Activated T-helper 2 cell treated with anti-CD3 and anti-CD28 coated beads, Interferon-gamma antibody, Interleukin-2, Interleukin-4, amounts not matched to agents 10 μg/mL and 5 μg/mL and 100 μg/mL, durations not matched to agents 14 hours and 24 hours and 36 hours (primary cell): ENCODE data around the gene BCL11A. TPM values are rescaled to one million over a fixed set of nuclear protein-coding genes. Genes with fewer than 3 reads are reported as not detected.

Source experiments
- DNase-seq: peaks from one replicate; pipeline ENCODE4 v3.0.0; 2021; ENCODE audit warnings: low spot score
- H3K27ac Mint-ChIP-seq: one replicate; pipeline ENCODE4 v1.8.0; 2021; ENCODE audit warnings: mixed read lengths
- H3K27me3 Mint-ChIP-seq: one replicate; pipeline ENCODE4 v1.8.0; 2021; ENCODE audit warnings: low read depth, mixed read lengths
- H3K36me3 Mint-ChIP-seq: one replicate; pipeline ENCODE4 v1.8.0; 2021; ENCODE audit warnings: low read depth, mixed read lengths
- H3K4me1 Mint-ChIP-seq: one replicate; pipeline ENCODE4 v1.8.0; 2021; ENCODE audit warnings: low read depth, mixed read lengths
- H3K4me3 Mint-ChIP-seq: one replicate; pipeline ENCODE4 v1.8.0; 2021; ENCODE audit warnings: low read depth, mild to moderate bottlenecking, moderate library complexity, mixed read lengths
- H3K9me3 Mint-ChIP-seq: one replicate; pipeline ENCODE4 v1.8.0; 2021; ENCODE audit warnings: mixed read lengths
- intact Hi-C: fragments of 100-400 bp; cut with micrococcal nuclease; formaldehyde crosslinking; loops from one replicate; pipeline ENCODE4 v1.15.1; 2023
- total RNA-seq: library from RNA; stranded (reverse); gene quantifications from 2 replicates; pipeline ENCODE4 v1.2.3, GENCODE V29; 2022

The BCL11A gene
- total RNA-seq, 1 donor from 2014 or later = 0.21 TPM

DNA sequence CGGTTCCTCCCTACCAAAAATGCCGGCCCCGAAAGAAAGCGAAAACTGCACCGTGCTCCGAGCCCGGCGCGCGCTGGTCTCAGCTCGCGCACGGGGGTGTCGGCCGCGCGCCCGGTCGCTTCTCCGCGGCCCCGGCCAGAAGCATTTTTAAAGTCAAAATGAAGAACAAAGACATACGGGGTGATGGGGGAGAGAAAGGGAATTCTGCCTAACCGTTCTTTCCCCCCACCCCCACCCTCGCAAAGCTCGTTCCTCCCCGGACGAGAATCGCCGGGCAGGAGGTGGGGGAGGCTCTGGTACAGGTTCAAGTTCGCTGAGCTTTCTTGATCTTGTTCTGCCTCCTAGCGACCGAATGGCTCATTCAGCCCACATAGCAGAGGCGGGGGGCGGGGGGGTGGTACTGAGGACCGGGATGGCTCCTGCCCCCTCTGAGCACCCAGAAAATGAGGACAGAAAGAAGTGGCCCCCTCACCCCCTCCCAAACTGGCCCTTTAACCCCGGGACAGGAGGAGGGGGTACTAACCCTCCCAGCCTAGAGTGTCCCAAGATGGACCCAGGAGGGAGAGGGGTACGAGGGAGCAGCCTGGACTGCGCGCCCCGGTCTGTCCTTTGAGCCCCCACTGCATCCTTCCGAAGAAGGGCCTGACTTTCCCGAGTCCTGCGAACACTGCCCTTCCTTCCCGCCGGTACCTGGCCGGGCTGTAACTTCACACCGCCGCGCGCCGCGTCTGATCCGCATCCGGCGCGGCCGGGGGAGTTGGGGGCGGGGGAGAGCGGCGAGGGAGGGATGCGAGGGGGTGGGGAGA lies 3.1 kb downstream of the BCL11A start:
- H3K4me1 Mint-ChIP-seq = peaks cover 21% of the 10 kb centered on the region
- H3K27me3 Mint-ChIP-seq = peaks cover 71% of the 10 kb centered on the region
- intact Hi-C loops = loop anchor here (5.0 to 10.0 kb wide), 2 partner anchors 1248 to 1526 kb away; no protein-coding TSS in a partner anchor
- no peaks in the 10 kb centered on the region for H3K36me3 Mint-ChIP-seq
- DNase-seq = no peak
- peak overlapping the region; percentile 80 for H3K4me3 Mint-ChIP-seq
- H3K27ac Mint-ChIP-seq = no peak overlapping the region
- H3K9me3 Mint-ChIP-seq = no peaks in the 10 kb centered on the region

DNA sequence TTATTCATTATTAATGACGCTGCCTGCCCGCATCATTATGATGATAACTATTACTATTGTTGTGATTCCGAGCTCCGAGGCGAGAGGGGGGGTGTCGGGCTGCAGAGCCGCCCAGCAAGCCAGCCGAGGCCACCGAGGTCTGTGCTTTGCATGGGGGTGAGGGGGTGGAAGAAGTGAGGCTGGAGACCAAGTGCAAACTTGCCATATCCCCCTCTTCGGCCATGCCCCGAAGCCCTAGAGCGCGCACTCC lies 3.6 kb downstream of the BCL11A start:
- Mint-ChIP-seq H3K9me3 (no peaks in the 10 kb centered on the region), H3K4me1 (peaks cover 17% of the 10 kb centered on the region)

DNA sequence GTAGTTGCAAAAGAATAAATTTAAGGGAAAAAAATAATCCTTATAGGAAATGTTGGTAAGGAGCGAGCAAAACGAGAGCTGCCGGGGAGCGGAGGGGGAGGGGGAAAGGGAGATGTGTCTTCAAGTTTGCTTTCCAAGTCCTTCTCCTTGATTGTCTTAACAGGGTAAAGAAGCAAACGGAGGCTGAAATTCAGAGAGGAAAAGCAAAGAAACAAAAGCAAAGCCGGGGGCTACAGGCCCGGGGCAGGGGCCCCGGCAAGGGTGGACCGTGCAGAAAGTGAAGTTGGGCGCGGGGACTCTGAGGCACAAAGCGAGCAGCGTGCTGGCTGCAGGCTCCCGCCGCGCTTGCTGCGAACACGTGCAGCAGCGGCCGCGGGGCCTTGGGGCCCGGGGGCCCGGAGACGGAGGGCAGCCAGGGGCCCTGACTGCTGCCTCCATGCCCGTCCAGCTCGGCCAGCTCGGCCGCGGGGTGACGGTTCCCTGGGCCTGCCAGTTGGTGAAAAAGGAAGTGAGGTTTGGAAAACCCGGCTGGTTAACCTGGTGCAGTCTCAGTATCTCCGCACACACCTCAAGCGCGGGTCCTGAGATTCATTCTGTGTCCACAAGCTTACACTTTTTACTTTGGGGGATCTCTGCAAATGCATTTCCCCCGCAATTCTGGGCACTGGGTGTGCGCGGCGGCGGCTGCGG lies 4.1 kb downstream of the BCL11A start:
- intact Hi-C loops = no loop called here
- Mint-ChIP-seq H3K27ac (no peak overlapping the region), H3K27me3 (peaks cover 76% of the 10 kb centered on the region), H3K4me3 (peak overlapping the region; percentile 80), H3K9me3 (no peaks in the 10 kb centered on the region), H3K4me1 (peaks cover 17% of the 10 kb centered on the region), H3K36me3 (no peaks in the 10 kb centered on the region)
- DNase-seq = no peak

More for the DNA sequence above, 3.6 kb downstream of the BCL11A start:
- peaks cover 71% of the 10 kb centered on the region for H3K27me3 Mint-ChIP-seq
- intact Hi-C loops = loop anchor here (5.0 to 10.0 kb wide), 2 partner anchors 1248 to 1525 kb away; no protein-coding TSS in a partner anchor
- no peaks in the 10 kb centered on the region for H3K36me3 Mint-ChIP-seq
- no peak for DNase-seq
- H3K4me3 Mint-ChIP-seq = peak overlapping the region; percentile 80
- no peak overlapping the region for H3K27ac Mint-ChIP-seq

DNA sequence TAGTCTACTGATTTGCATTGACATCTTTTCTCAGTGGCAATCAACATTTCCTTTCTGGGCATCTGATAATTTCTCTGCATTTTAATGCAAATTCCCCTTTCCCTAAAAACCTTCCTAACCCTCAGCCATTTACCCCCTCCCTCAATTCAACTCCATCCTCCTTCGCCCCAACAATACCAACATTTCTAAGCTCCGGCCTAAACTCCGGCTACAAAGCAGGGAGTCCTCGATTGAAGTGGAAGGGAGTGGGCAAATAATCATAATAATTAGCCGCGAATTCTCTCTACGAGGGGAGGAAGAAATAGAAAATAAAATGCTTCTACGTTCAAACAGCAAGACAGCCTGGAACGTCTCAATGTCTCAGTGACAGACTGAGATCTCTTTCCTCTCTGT lies 4.6 kb downstream of the BCL11A start:
- intact Hi-C loops = no loop called here
- Mint-ChIP-seq H3K27ac (no peak overlapping the region), H3K9me3 (no peaks in the 10 kb centered on the region), H3K4me3 (peak overlapping the region; percentile 28), H3K36me3 (no peaks in the 10 kb centered on the region), H3K4me1 (peaks cover 17% of the 10 kb centered on the region), H3K27me3 (peaks cover 75% of the 10 kb centered on the region)
- no peak for DNase-seq

DNA sequence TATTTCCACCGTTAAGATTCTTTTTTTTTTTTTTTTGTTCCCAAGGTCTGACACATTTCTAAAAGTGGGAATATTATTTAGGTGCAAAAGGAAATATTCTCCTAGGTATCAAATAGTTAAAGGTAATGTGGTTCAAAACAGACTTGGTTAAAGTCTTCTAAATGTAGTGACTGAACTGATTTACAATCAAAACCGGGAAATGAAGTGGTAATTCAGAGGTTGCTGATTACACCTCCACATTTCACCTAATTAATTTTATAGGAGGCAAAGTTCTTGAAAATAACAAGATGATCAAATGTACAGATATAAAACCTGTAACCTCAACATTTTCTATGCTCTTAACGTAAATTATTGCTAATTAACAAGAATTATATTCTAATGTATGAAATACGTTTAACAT lies 5.1 kb downstream of the BCL11A start:
- no peak overlapping the region for H3K27ac Mint-ChIP-seq
- peaks cover 15% of the 10 kb centered on the region for H3K4me1 Mint-ChIP-seq
- peaks cover 73% of the 10 kb centered on the region for H3K27me3 Mint-ChIP-seq
- no peaks in the 10 kb centered on the region for H3K36me3 Mint-ChIP-seq
- DNase-seq = no peak
- H3K4me3 Mint-ChIP-seq = no peak overlapping the region
- intact Hi-C loops = no loop called here
- H3K9me3 Mint-ChIP-seq = no peaks in the 10 kb centered on the region

DNA sequence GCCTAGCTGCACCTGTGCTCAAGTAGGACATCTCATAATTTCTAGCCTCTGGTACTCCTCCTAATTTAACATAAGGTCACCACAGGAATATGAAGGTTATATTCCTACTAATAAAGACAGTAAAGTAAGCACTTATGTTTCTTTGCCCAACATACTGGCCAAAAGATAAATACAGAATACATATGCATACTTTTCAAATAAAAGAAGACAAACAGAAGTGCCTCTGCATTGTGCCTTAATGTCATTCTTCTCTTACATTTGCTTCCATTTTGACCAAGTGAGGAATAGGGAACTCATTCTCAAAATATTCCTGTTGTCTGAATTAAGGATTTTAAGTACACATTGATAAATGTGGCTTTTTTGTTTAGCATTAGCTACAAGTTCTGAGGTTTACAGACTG lies 5.6 kb downstream of the BCL11A start:
- DNase-seq = no peak
- H3K27me3 Mint-ChIP-seq = peaks cover 77% of the 10 kb centered on the region
- intact Hi-C loops = no loop called here
- H3K27ac Mint-ChIP-seq = no peak overlapping the region
- H3K9me3 Mint-ChIP-seq = no peaks in the 10 kb centered on the region
- H3K4me1 Mint-ChIP-seq = peaks cover 15% of the 10 kb centered on the region
- no peaks in the 10 kb centered on the region for H3K36me3 Mint-ChIP-seq
- H3K4me3 Mint-ChIP-seq = no peak overlapping the region

DNA sequence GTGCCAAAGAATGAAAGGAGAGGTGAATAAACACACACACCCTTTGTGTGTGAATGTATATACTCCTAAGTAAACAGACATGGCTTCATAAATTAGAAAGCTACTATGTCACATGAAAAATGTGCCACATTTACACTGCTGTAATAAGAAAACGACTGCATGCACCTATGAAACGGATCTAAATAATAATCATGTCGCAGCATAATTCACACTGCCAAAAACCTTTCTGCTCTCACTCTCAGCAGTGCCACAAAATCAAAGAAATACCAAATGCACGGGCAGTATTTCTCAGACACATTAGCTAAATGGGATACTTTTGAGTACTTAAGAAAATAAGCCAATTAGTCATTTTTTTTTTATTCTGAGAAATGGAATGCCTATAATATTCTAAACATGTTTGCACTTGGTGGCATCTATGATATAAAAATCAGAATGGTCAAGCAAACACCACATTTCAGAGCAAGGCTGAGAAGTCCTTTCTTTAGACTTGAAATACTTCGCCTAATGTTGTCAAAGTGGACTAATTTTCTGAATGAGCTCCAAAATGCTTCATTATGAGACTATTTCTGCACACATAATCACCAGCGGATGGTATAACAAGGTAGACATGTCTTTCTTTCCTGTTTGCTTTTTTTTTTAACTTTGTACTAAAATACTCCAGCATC lies 6.6 kb downstream of the BCL11A start:
- DNase-seq = no peak
- intact Hi-C loops = no loop called here
- Mint-ChIP-seq H3K4me1 (peaks cover 13% of the 10 kb centered on the region), H3K36me3 (no peaks in the 10 kb centered on the region), H3K9me3 (no peaks in the 10 kb centered on the region), H3K27ac (no peak overlapping the region), H3K4me3 (no peak overlapping the region), H3K27me3 (peaks cover 75% of the 10 kb centered on the region)

DNA sequence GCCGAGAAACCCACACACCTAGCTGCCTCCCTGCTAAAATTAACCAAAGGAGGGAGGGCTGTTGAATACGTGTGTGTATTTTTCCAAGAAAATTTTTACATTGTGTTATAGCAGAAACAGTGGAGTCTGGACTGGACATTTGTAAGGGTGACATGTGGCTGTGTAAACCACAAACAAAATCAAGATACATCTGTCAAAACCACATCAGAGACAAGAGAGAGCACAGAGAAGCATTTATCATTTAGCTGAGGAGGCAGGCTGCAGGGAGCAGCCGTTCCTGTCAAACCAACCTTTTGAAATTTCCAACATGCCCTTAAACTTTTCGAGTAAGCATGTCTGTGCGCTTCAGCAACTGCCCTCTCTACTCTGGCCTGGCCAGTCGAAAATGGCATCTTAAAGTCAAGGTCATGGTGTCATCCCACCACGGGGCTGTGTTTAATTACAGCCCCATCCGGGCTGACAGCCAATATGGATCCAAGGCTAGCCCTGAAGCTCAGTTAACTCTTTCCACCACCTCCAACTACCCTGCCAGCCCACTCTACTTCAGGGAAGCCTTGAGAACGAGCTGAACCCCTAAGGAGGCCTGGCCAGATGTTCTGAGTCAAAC lies 8.4 kb downstream of the BCL11A start:
- intact Hi-C loops = no loop called here
- Mint-ChIP-seq H3K4me1 (peaks cover 8% of the 10 kb centered on the region), H3K4me3 (no peak overlapping the region), H3K27ac (no peak overlapping the region), H3K9me3 (no peaks in the 10 kb centered on the region), H3K27me3 (peaks cover 77% of the 10 kb centered on the region), H3K36me3 (no peaks in the 10 kb centered on the region)
- DNase-seq = no peak

DNA sequence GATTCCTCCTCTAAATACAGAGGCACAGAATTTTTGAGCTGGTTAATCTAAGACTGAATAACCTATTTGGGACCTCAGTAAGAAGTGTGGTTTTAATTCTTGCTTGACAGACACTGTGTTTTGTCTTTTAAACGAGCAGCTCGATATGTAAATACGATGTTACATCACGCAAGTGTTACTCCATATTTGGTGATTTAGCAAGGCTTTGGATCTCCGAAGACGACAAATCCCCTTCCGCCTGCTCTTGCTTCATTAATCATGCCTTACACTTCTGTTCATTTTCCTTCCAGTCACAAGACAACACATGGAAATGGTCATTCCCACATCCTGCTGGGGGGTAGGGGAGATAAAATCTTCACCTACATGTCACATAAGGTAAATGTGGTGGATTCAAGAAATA lies 9.4 kb downstream of the BCL11A start:
- Mint-ChIP-seq H3K4me1 (peaks cover under 1% of the 10 kb centered on the region), H3K27ac (no peak overlapping the region), H3K36me3 (no peaks in the 10 kb centered on the region), H3K27me3 (peaks cover 70% of the 10 kb centered on the region), H3K4me3 (no peak overlapping the region), H3K9me3 (no peaks in the 10 kb centered on the region)
- intact Hi-C loops = no loop called here
- DNase-seq = no peak

DNA sequence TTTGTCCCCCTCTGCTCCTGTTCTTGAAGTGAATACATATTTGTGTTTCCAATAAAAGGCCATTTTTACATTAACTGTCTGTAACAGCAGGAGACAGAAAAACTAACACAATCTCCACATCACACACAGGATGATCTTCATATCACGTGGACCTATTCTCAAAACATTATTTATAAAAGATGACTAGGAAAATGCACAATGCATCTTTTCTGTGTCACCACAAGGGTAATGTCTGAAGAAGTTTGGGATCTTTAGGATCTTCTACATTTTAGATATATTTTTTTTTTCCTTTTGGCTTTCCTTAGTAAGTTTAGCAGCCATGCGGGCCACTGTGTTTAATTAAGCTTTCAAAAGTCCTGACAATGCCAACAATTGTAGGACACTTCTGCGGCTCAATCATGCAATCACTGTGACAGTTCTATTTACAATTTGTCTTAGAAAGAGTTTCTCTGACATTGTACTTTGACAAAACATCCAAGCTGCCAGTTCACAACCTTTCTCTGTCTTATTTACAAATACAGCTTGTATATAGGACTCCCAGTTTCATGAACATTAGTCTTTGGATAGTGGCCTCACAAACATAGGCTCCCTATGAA lies 12.3 kb downstream of the BCL11A start:
- Mint-ChIP-seq H3K27ac (no peak overlapping the region), H3K4me3 (no peak overlapping the region), H3K36me3 (no peaks in the 10 kb centered on the region), H3K9me3 (no peaks in the 10 kb centered on the region), H3K4me1 (no peaks in the 10 kb centered on the region), H3K27me3 (peaks cover 59% of the 10 kb centered on the region)
- no peak for DNase-seq
- intact Hi-C loops = no loop called here

DNA sequence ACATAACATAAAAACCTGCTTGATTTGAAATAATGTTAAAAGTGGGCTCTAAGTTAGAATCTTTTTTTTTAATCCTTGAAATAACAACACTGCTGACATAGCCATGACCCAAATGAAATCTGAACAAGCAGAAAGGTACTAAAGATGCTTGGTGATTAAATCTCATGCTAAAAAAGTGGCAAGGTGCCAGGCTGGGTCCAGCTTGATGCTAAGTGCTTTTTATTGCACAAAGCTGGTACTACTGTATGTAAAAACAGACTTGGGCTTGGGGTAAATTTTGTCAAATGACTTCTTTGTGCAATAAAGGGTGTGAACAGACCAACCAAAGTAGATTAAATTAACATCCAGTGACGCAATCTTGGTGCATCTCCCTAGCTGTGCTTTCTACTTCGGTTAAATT lies 13.4 kb downstream of the BCL11A start:
- Mint-ChIP-seq H3K27ac (no peak overlapping the region), H3K4me1 (no peaks in the 10 kb centered on the region), H3K4me3 (no peak overlapping the region), H3K36me3 (no peaks in the 10 kb centered on the region), H3K27me3 (peaks cover 58% of the 10 kb centered on the region), H3K9me3 (no peaks in the 10 kb centered on the region)
- no peak for DNase-seq
- intact Hi-C loops = no loop called here

DNA sequence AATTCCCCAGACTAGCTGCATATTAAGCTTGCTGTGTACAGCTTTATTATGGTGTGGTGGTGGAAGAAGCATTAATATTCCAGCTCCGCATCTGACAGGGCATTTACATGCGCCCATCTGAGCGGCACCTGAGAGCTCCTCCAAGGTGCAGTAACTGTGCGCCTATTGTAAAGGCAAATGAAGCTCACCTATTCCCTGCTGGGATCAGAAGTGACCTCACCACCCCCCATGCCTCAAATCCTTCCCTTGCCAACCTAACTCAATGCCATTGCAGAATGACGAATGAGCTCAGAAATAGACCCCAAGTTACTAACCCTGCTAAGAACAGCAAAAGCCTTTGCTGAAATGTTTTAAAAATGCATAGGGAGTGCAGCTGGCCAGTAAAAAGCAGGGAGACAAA lies 14.3 kb downstream of the BCL11A start:
- Mint-ChIP-seq H3K27ac (no peak overlapping the region), H3K4me1 (no peaks in the 10 kb centered on the region), H3K4me3 (no peak overlapping the region), H3K36me3 (no peaks in the 10 kb centered on the region), H3K27me3 (peaks cover 53% of the 10 kb centered on the region), H3K9me3 (no peaks in the 10 kb centered on the region)
- DNase-seq = no peak
- intact Hi-C loops = no loop called here
